ENCODE results near the gene CORO1C.

CORO1C gene

GRCh38 chr12:108598553-108599250 lies 132.6 kb downstream of the CORO1C start:
- Histone ChIP-seq H3K9ac (ENCODE audit: low read length) (no peak overlapping the region), H3K36me3 (ENCODE audit: control insufficient read depth in 1 of 2, insufficient read depth in 2 of 2, low read length in 2 of 2) (no peaks in the 10 kb centered on the region), H3K9me3 (ENCODE audit: insufficient read depth, low read depth, low read length) (peaks cover 3% of the 10 kb centered on the region), H4K91ac (ENCODE audit: low read depth, low read length) (peak overlapping the region; percentile 70), H3K27me3 (ENCODE audit: insufficient read depth, low read length) (no peaks in the 10 kb centered on the region), H2BK5ac (ENCODE audit: low read depth, low read length, poor library complexity) (no peak overlapping the region), H2AFZ (ENCODE audit: insufficient read depth, low read length, poor library complexity) (no peak overlapping the region), H3K79me1 (ENCODE audit: low read length) (peaks cover 19% of the 10 kb centered on the region), H4K8ac (ENCODE audit: low read depth, low read length) (peak overlapping the region; percentile 68), H3K27ac (ENCODE audit: low read depth, low read length) (no peak overlapping the region), H2AK5ac (ENCODE audit: low read length) (peak overlapping the region; percentile 50), H3K4me2 (ENCODE audit: low read length) (no peak overlapping the region), H3K79me2 (ENCODE audit: control insufficient read depth, insufficient read depth, low read length, poor library complexity) (peaks cover 3% of the 10 kb centered on the region), H2BK12ac (ENCODE audit: low read length) (peak overlapping the region; percentile 41), H3K23ac (ENCODE audit: low read length) (no peak overlapping the region), H3K4me3 (ENCODE audit: low read depth, low read length) (no peak overlapping the region), H2BK120ac (ENCODE audit: insufficient read depth, low read length, poor library complexity) (peak overlapping the region; percentile 41), H3K4me1 (ENCODE audit: control insufficient read depth in 1 of 2, insufficient read depth in 2 of 2, low read length in 2 of 2) (peaks cover 15 to 26% of the 10 kb centered on the region in 2 experiments), H3K14ac (ENCODE audit: low read length) (peak overlapping the region; percentile 22), H4K12ac (ENCODE audit: low read depth, low read length) (no peak overlapping the region), H3K4ac (ENCODE audit: low read depth, low read length) (no peak overlapping the region), H3K18ac (ENCODE audit: low read length) (no peak overlapping the region)
- no peak for DNase-seq
- WGBS (ENCODE audit: extremely low coverage, insufficient coverage, insufficient read length), result no CpG with 5 or more reads among the region's 11 CpGs

GRCh38 chr12:108597559-108598471 lies 133.5 kb downstream of the CORO1C start, which contains the start of gene TMEM119:
Gene TMEM119 (minus strand): TSS chr12:108598084. CDS start chr12:108592383, 5,701 bp downstream.
- Histone ChIP-seq H2AK5ac (ENCODE audit: low read length) (peak within 1 kb of the TSS; percentile 59), H2BK120ac (ENCODE audit: insufficient read depth, low read length, poor library complexity) (peak within 1 kb of the TSS; percentile 41), H3K14ac (ENCODE audit: low read length) (peak within 1 kb of the TSS; percentile 45), H2BK12ac (ENCODE audit: low read length) (peak within 1 kb of the TSS; percentile 66), H3K4me1 (ENCODE audit: control insufficient read depth in 1 of 2, insufficient read depth in 2 of 2, low read length in 2 of 2) (peaks cover 19 to 29% of the 10 kb centered on the region in 2 experiments), H3K9ac (ENCODE audit: low read length) (no peak within 1 kb of the TSS), H3K4me3 (ENCODE audit: low read depth, low read length) (no peak within 1 kb of the TSS), H3K9me3 (ENCODE audit: insufficient read depth, low read depth, low read length) (peaks cover 3% of the 10 kb centered on the region), H3K79me1 (ENCODE audit: low read length) (peaks cover 20% of the 10 kb centered on the region), H3K23ac (ENCODE audit: low read length) (no peak within 1 kb of the TSS), H4K91ac (ENCODE audit: low read depth, low read length) (peak within 1 kb of the TSS; percentile 70), H3K27me3 (ENCODE audit: insufficient read depth, low read length) (no peaks in the 10 kb centered on the region), H4K12ac (ENCODE audit: low read depth, low read length) (no peak within 1 kb of the TSS), H2AFZ (ENCODE audit: insufficient read depth, low read length, poor library complexity) (no peak within 1 kb of the TSS), H3K36me3 (ENCODE audit: control insufficient read depth in 1 of 2, insufficient read depth in 2 of 2, low read length in 2 of 2) (no peaks in the 10 kb centered on the region), H3K18ac (ENCODE audit: low read length) (peak within 1 kb of the TSS; percentile 52), H3K4me2 (ENCODE audit: low read length) (peak within 1 kb of the TSS; percentile 47), H4K8ac (ENCODE audit: low read depth, low read length) (peak within 1 kb of the TSS; percentile 68), H3K79me2 (ENCODE audit: control insufficient read depth, insufficient read depth, low read length, poor library complexity) (peaks cover 3% of the 10 kb centered on the region), H2BK5ac (ENCODE audit: low read depth, low read length, poor library complexity) (peak within 1 kb of the TSS; percentile 22), H3K27ac (ENCODE audit: low read depth, low read length) (no peak within 1 kb of the TSS), H3K4ac (ENCODE audit: low read depth, low read length) (peak within 1 kb of the TSS; percentile 6)
- WGBS (ENCODE audit: extremely low coverage, insufficient coverage, insufficient read length), result no CpG with 5 or more reads among the region's 27 CpGs
- DNase-seq, result no peak

- peak overlapping the region; percentile 36 for H2BK120ac ChIP-seq (ENCODE audit: insufficient read depth, low read length, poor library complexity)
- peak overlapping the region; percentile 52 for H3K18ac ChIP-seq (ENCODE audit: low read length)
These were observed 134.3 kb downstream of the CORO1C start for GRCh38 chr12:108596854-108597558.

More at GRCh38 chr12:108596854-108597558, 134.3 kb downstream of the CORO1C start:
- peak overlapping the region; percentile 59 for H2AK5ac ChIP-seq (ENCODE audit: low read length)
- peaks cover 20% of the 10 kb centered on the region for H3K79me1 ChIP-seq (ENCODE audit: low read length)
- H3K79me2 ChIP-seq (ENCODE audit: control insufficient read depth, insufficient read depth, low read length, poor library complexity), result peaks cover 3% of the 10 kb centered on the region
- DNase-seq, result no peak
- H3K36me3 ChIP-seq (ENCODE audit: control insufficient read depth in 1 of 2, insufficient read depth in 2 of 2, low read length in 2 of 2), result peaks cover 0 to 3% of the 10 kb centered on the region in 2 experiments
- peak overlapping the region; percentile 69 for H4K91ac ChIP-seq (ENCODE audit: low read depth, low read length)
- no peak overlapping the region for H3K9ac ChIP-seq (ENCODE audit: low read length)
- H3K4me3 ChIP-seq (ENCODE audit: low read depth, low read length), result no peak overlapping the region
- peak overlapping the region; percentile 66 for H2BK12ac ChIP-seq (ENCODE audit: low read length)
- no peak overlapping the region for H3K23ac ChIP-seq (ENCODE audit: low read length)
- peaks cover 19 to 29% of the 10 kb centered on the region in 2 experiments for H3K4me1 ChIP-seq (ENCODE audit: control insufficient read depth in 1 of 2, insufficient read depth in 2 of 2, low read length in 2 of 2)
- peak overlapping the region; percentile 8 for H4K8ac ChIP-seq (ENCODE audit: low read depth, low read length)
- H2BK5ac ChIP-seq (ENCODE audit: low read depth, low read length, poor library complexity), result peak overlapping the region; percentile 17
- H2AFZ ChIP-seq (ENCODE audit: insufficient read depth, low read length, poor library complexity), result no peak overlapping the region
- no peak overlapping the region for H3K27ac ChIP-seq (ENCODE audit: low read depth, low read length)
- peak overlapping the region; percentile 45 for H3K14ac ChIP-seq (ENCODE audit: low read length)
- WGBS (ENCODE audit: extremely low coverage, insufficient coverage, insufficient read length), result no CpG with 5 or more reads among the region's 10 CpGs
- H4K12ac ChIP-seq (ENCODE audit: low read depth, low read length), result no peak overlapping the region
- no peaks in the 10 kb centered on the region for H3K27me3 ChIP-seq (ENCODE audit: insufficient read depth, low read length)
- H3K9me3 ChIP-seq (ENCODE audit: insufficient read depth, low read depth, low read length), result peaks cover 3% of the 10 kb centered on the region
- H3K4me2 ChIP-seq (ENCODE audit: low read length), result peak overlapping the region; percentile 47
- H3K4ac ChIP-seq (ENCODE audit: low read depth, low read length), result peak overlapping the region; percentile 6
